Measurements from ENCODE around the gene LARGE1. TPM values are rescaled to one million over a fixed set of nuclear protein-coding genes. Genes with fewer than 3 reads are reported as not detected.

Gene LARGE1
- total RNA-seq, 1 experiment from 2014 or later: 1.5 TPM

DNA sequence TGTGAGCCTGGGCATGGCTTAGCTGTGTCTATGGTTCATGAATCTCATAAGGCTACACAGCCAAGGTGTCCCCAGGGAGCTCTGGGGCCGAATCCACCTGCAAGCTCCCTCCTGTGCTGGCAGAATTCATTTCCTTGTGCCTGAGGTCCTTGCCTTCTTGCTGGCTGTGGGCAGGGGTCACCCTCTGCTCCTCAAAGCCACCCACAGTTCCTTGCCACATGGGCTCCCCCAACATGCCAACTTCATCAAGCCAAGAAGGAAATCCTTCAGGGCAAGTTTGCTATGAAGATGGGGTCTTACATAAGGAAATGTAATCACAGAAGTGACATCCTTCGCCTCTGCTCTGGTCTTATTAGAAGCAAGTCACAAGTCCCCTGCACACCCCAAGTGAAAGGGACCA lies 24.8 kb downstream of the LARGE1 start:
- Histone ChIP-seq H3K9me3 (ENCODE audit: control insufficient read depth in 1 of 2, insufficient read depth in 1 of 2, low read depth in 1 of 2, low read length in 2 of 2) (peaks cover 18 to 36% of the 10 kb centered on the region in 2 experiments; a peak in 2 of 4 replicates), H3K27ac (ENCODE audit: low read depth, low read length) (no peak overlapping the region), H3K36me3 (ENCODE audit: control insufficient read depth in 1 of 2, insufficient read depth in 2 of 2, low read length in 2 of 2) (no peaks in the 10 kb centered on the region), H3K9me2 (ENCODE audit: insufficient read depth) (no peaks in the 10 kb centered on the region), H3K4me3 (replicated peaks in 1 of 2; ENCODE audit: low read depth in 1 of 2, low read length in 2 of 2) (no peak overlapping the region), H3K27me3 (ENCODE audit: insufficient read depth, low read length) (no peaks in the 10 kb centered on the region), H4K20me1 (ENCODE audit: insufficient read depth) (no peaks in the 10 kb centered on the region), H3K9ac (ENCODE audit: low read length) (no peak overlapping the region), H3K4me1 (ENCODE audit: control insufficient read depth in 1 of 2, insufficient read depth in 2 of 2, low read length in 2 of 2) (no peaks in the 10 kb centered on the region), H2AFZ (ENCODE audit: low read depth, low read length, poor library complexity, severe bottlenecking) (no peak overlapping the region), H3K4me2 (ENCODE audit: low read length) (no peak overlapping the region), H3K79me2 (ENCODE audit: insufficient read depth, low read length) (no peaks in the 10 kb centered on the region)
- POLR2A ChIA-PET: no interaction called here
- BruUV-seq (replicated peaks): no TSS peak
- no peak for ATAC-seq
- RAD21 ChIA-PET (ENCODE audit: low non-redundant PET in 1 of 2, low total read pairs in 2 of 2, uncharacterized antibody in 2 of 2, unreplicated experiment in 2 of 2): no interaction called here
- no peak for TF ChIP-seq ATF3 (IDR thresholded peaks at IDR 0.05)
- no peak for TF ChIP-seq EGR1 (IDR thresholded peaks at IDR 0.05; ENCODE audit: low read depth)
- TF ChIP-seq ZBTB33 (IDR thresholded peaks at IDR 0.05; ENCODE audit: extremely low read depth, insufficient replicate concordance, low read length): no peak
- TF ChIP-seq SRF (IDR thresholded peaks at IDR 0.05; ENCODE audit: low read depth): no peak
- no peak for TF ChIP-seq EZH2 (IDR thresholded peaks at IDR 0.05)
- no peak for TF ChIP-seq RAD21 (IDR thresholded peaks at IDR 0.05; ENCODE audit: low read depth)
- TF ChIP-seq POLR2A (IDR thresholded peaks at IDR 0.05; ENCODE audit: borderline replicate concordance, extremely low read depth, insufficient read depth, insufficient read length): no peak
- TF ChIP-seq, protein P1, sequence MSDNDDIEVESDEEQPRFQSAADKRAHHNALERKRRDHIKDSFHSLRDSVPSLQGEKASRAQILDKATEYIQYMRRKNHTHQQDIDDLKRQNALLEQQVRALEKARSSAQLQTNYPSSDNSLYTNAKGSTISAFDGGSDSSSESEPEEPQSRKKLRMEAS (IDR thresholded peaks at IDR 0.05): no peak
- no peak for TF ChIP-seq ELF1 (IDR thresholded peaks at IDR 0.05; ENCODE audit: borderline replicate concordance, low read depth)
- TF ChIP-seq TCF7L2 (IDR thresholded peaks at IDR 0.05; ENCODE audit: borderline replicate concordance, extremely low read depth, insufficient read depth, insufficient read length): no peak
- no peak for TF ChIP-seq ZFX (IDR thresholded peaks at IDR 0.05)
- no peak for TF ChIP-seq SP1 (IDR thresholded peaks at IDR 0.05; ENCODE audit: low read depth)
- no peak for TF ChIP-seq YY1 (IDR thresholded peaks at IDR 0.05; ENCODE audit: extremely low read depth, insufficient replicate concordance, low read depth, low read length)
- no peak for TF ChIP-seq SIN3A (IDR thresholded peaks at IDR 0.05; ENCODE audit: low read depth)
- TF ChIP-seq CEBPB (IDR thresholded peaks at IDR 0.05; ENCODE audit: low read depth): no peak
- TF ChIP-seq CTCF (IDR thresholded peaks at IDR 0.05 in 2 of 3, conservative IDR thresholded peaks at IDR 0.05 in 1 of 3; ENCODE audit: borderline replicate concordance in 1 of 3, insufficient read depth in 1 of 3, low read depth in 2 of 3, low read length in 2 of 3): no peak
- CTCF ChIA-PET: no interaction called here
- intact Hi-C loops (cut with micrococcal nuclease): no loop called here
- DNase-seq (ENCODE audit: low read depth, low spot score): no peak
